HepG2 (cell line): ENCODE measurements around the gene PLCB1. TPM values are rescaled to one million over a fixed set of nuclear protein-coding genes. Genes with fewer than 3 reads are reported as not detected.

Experiments
- AKNA ChIP-seq: sonication (generic); formaldehyde crosslinking; IDR thresholded peaks from 2 replicates; pipeline ENCODE4 v1.4.0; 2020; ENCODE audit warnings: missing genetic modification reagents, borderline replicate concordance
- CCAR2 ChIP-seq: fragments of 200-400 bp; formaldehyde crosslinking; optimal IDR thresholded peaks from 2 replicates; pipeline ENCODE3; 2018; ENCODE audit warnings: low read depth, mild to moderate bottlenecking, low read length, moderate library complexity
- CEBPB ChIP-seq: IDR thresholded peaks from 2 replicates; pipeline ENCODE4 v1.6.1; 2011; ENCODE audit warnings: low read depth, low read length, improper control_type of control experiment, borderline replicate concordance
- CHD2 ChIP-seq: IDR thresholded peaks from 2 replicates; pipeline ENCODE4 v1.6.1; 2011; ENCODE audit warnings: low read depth, low read length, improper control_type of control experiment
- HNF4A ChIP-seq: sonication (generic); formaldehyde crosslinking; IDR thresholded peaks from 2 replicates; pipeline ENCODE4 v1.4.0; 2020; ENCODE audit warnings: missing genetic modification reagents
- IKZF5 ChIP-seq: IDR thresholded peaks from 2 replicates; pipeline ENCODE4 v1.6.1; 2018; ENCODE audit warnings: missing genetic modification reagents, mild to moderate bottlenecking, missing compliant biosample characterization
- MEF2D ChIP-seq: sonication (generic); formaldehyde crosslinking; IDR thresholded peaks from 2 replicates; pipeline ENCODE4 v1.5.1; 2020; ENCODE audit warnings: mild to moderate bottlenecking, missing genetic modification reagents
- ONECUT2 ChIP-seq: sonication (generic); formaldehyde crosslinking; IDR thresholded peaks from 2 replicates; pipeline ENCODE4 v1.4.0; 2020; ENCODE audit warnings: missing genetic modification reagents
- ZBTB10 ChIP-seq: sonication (generic); formaldehyde crosslinking; IDR thresholded peaks from 2 replicates; pipeline ENCODE4 v1.4.0; 2020; ENCODE audit warnings: missing genetic modification reagents, borderline replicate concordance
- ZNF142 ChIP-seq: sonication (generic); formaldehyde crosslinking; IDR thresholded peaks from 2 replicates; pipeline ENCODE4 v1.4.0; 2020; ENCODE audit warnings: missing genetic modification reagents
- ZNF33A ChIP-seq: sonication (generic); formaldehyde crosslinking; IDR thresholded peaks from 2 replicates; pipeline ENCODE4 v1.5.1; 2020; ENCODE audit warnings: missing genetic modification reagents, mild to moderate bottlenecking, moderate library complexity, borderline replicate concordance
- polyA plus RNA-seq, 8 experiments: library from polyadenylated mRNA; depleted of rRNA in 3 of 8; stranded (reverse) in 7 of 8; unstranded in 1 of 8; fragments of >200 nt; fragmentation: Illumina TruSeq in 4 of 8; extraction: Trizol in 4 of 8; gene quantifications; 2 replicates each; pipeline versions ENCODE4 v1.2.1 to v1.2.3, GENCODE V29; 2011 to 2016; ENCODE audit warnings: low read depth in 4 of 8, missing spikeins in 1 of 8, mixed read lengths in 1 of 8; ENCODE audit not compliant: insufficient read depth in 1 of 8
- total RNA-seq, 5 experiments: library from RNA; depleted of rRNA; stranded (reverse); fragments of >200 nt; fragmentation: Illumina TruSeq; extraction: Trizol; gene quantifications; 2 replicates each; pipeline ENCODE4 v1.2.3, GENCODE V29; 2016; ENCODE audit warnings: low read depth in 1 of 5

PLCB1 gene
- total and polyA plus RNA-seq, 2 of the 13 experiments (the other 11 are each of a cell fraction or from before 2014, with no cell fraction given) = 42.4 to 55.9 TPM

GRCh38 chr20:8094415-8094818 is 37.6 kb upstream of the PLCB1 start (continued):
- TF ChIP-seq ZNF33A (CRISPR knock-in tag) (no peak), CCAR2 (no peak), ZBTB10 (CRISPR knock-in tag) (no peak), ONECUT2 (CRISPR knock-in tag) (no peak), MEF2D (CRISPR knock-in tag) (0 out of 2 replicates have a peak, but pooled peaks have one; percentile 27), HNF4A (CRISPR knock-in tag) (0 out of 2 replicates have a peak, but pooled peaks have one; percentile 11), ZNF142 (CRISPR knock-in tag) (no peak), CHD2 (no peak), IKZF5 (CRISPR knock-in tag) (no peak), AKNA (no peak), CEBPB (no peak)
